Measurements from ENCODE around the gene C12orf42.

C12orf42 gene

DNA sequence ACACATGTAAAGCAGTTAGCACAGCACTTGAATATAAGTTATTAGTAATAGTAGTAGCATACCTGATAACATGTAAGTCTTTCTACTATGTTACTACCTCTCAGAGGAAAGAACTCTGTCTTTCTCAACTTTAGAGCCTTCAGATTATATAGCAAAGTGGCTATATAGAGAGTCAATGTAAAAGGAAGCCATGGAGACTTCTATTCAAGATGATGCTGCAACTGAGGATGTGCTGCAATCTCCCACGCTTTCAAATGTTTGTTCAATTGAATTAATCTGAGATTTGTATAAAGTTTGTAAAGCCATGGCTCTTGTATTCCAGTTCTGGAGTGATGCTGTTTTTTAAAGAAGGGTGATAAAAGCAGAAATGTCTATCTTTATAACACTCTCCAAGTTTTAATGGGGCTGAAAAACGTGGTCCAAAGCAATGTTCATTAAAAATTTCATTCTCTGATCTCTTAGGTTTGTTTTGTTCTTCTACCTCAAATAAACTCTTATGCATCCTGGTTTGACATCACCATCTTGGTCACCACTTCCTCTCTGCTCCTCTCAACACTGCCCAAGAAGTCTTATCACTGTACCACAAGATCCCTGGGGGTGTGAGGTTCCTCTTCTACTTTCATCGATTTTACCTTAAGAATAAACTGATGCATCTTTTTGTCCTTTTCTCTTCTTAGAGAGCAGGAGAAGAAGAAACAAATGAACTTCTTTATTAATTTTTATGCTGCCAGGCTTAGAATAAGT is 40.6 kb downstream of the C12orf42 start:
- no peaks in the 10 kb centered on the region for H3K36me3 ChIP-seq (ENCODE audit: control insufficient read depth, insufficient read depth, low read length)
- no peak overlapping the region for H3K9ac ChIP-seq
- no peaks in the 10 kb centered on the region for H3K9me3 ChIP-seq (ENCODE audit: control insufficient read depth, low read length)
- no peaks in the 10 kb centered on the region for H3K27me3 ChIP-seq (ENCODE audit: control insufficient read depth, insufficient read depth, low read length)
- H3K79me2 ChIP-seq: no peaks in the 10 kb centered on the region
- no peak overlapping the region for H3K27ac ChIP-seq
- no peak overlapping the region for H3K4me3 ChIP-seq (ENCODE audit: low read depth, low read length)
- H3K4me2 ChIP-seq (ENCODE audit: low read length): no peak overlapping the region
- no peaks in the 10 kb centered on the region for H3K4me1 ChIP-seq
- no peak overlapping the region for H2AFZ ChIP-seq
- TF ChIP-seq, protein P1, sequence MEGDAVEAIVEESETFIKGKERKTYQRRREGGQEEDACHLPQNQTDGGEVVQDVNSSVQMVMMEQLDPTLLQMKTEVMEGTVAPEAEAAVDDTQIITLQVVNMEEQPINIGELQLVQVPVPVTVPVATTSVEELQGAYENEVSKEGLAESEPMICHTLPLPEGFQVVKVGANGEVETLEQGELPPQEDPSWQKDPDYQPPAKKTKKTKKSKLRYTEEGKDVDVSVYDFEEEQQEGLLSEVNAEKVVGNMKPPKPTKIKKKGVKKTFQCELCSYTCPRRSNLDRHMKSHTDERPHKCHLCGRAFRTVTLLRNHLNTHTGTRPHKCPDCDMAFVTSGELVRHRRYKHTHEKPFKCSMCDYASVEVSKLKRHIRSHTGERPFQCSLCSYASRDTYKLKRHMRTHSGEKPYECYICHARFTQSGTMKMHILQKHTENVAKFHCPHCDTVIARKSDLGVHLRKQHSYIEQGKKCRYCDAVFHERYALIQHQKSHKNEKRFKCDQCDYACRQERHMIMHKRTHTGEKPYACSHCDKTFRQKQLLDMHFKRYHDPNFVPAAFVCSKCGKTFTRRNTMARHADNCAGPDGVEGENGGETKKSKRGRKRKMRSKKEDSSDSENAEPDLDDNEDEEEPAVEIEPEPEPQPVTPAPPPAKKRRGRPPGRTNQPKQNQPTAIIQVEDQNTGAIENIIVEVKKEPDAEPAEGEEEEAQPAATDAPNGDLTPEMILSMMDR (IDR thresholded peaks at IDR 0.05): no peak

GRCh38 chr12:103444983-103445382 is 50.8 kb downstream of the C12orf42 start:
- Histone ChIP-seq H3K4me1 (no peaks in the 10 kb centered on the region), H3K27me3 (ENCODE audit: control insufficient read depth, insufficient read depth, low read length) (no peaks in the 10 kb centered on the region), H3K9me3 (ENCODE audit: control insufficient read depth, low read length) (no peaks in the 10 kb centered on the region), H3K79me2 (no peaks in the 10 kb centered on the region), H2AFZ (no peak overlapping the region), H3K9ac (no peak overlapping the region), H3K27ac (no peak overlapping the region), H3K4me3 (ENCODE audit: low read depth, low read length) (no peak overlapping the region), H3K4me2 (ENCODE audit: low read length) (no peak overlapping the region), H3K36me3 (ENCODE audit: control insufficient read depth, insufficient read depth, low read length) (no peaks in the 10 kb centered on the region)
- TF ChIP-seq, protein P1 (IDR thresholded peaks at IDR 0.05): no peak

- Histone ChIP-seq H3K36me3 (ENCODE audit: control insufficient read depth, insufficient read depth, low read length) (no peaks in the 10 kb centered on the region), H3K79me2 (no peaks in the 10 kb centered on the region), H3K4me3 (ENCODE audit: low read depth, low read length) (no peak overlapping the region), H3K9me3 (ENCODE audit: control insufficient read depth, low read length) (no peaks in the 10 kb centered on the region), H3K27me3 (ENCODE audit: control insufficient read depth, insufficient read depth, low read length) (no peaks in the 10 kb centered on the region), H3K9ac (no peak overlapping the region), H3K4me1 (no peaks in the 10 kb centered on the region), H3K27ac (no peak overlapping the region), H3K4me2 (ENCODE audit: low read length) (no peak overlapping the region), H2AFZ (no peak overlapping the region)
- TF ChIP-seq, protein P1 (IDR thresholded peaks at IDR 0.05): no peak
These were observed 52.9 kb downstream of the C12orf42 start for GRCh38 chr12:103442822-103443221.

DNA sequence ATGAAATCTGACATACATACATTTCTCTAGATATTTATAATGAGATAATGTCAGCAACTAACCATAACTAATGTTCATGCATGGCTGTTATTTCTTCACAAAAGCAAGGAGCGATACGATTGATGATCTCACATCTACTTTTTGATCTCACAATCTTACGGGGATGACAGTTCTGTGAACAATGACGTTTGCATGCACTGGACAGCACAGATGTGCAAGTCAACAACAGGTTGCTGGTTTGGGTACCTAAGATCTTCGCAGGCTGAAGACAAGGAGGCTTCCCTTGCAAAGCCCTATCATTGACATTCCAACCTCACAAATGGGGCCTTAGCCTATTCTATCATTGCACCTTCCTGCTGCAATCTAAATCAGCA is 53.6 kb downstream of the C12orf42 start:
- Histone ChIP-seq H2AFZ (no peak overlapping the region), H3K79me2 (no peaks in the 10 kb centered on the region), H3K36me3 (ENCODE audit: control insufficient read depth, insufficient read depth, low read length) (no peaks in the 10 kb centered on the region), H3K4me1 (no peaks in the 10 kb centered on the region), H3K4me2 (ENCODE audit: low read length) (no peak overlapping the region), H3K27me3 (ENCODE audit: control insufficient read depth, insufficient read depth, low read length) (no peaks in the 10 kb centered on the region), H3K9ac (no peak overlapping the region), H3K27ac (no peak overlapping the region), H3K9me3 (ENCODE audit: control insufficient read depth, low read length) (no peaks in the 10 kb centered on the region), H3K4me3 (ENCODE audit: low read depth, low read length) (no peak overlapping the region)
- TF ChIP-seq, protein P1 (IDR thresholded peaks at IDR 0.05): no peak

Measured in parathyroid adenoma (tissue), 2 donors.